AG09309 (cell line): ENCODE data around the gene C16orf87.

Experiments
- DNase-seq: peaks from one replicate; pipeline ENCODE4 v3.0.0-alpha.2; 2010; ENCODE audit warnings: low read depth
- H3K4me3 ChIP-seq: 2 replicates; pipeline ENCODE4 v1.5.1; 2011; ENCODE audit warnings: mild to moderate bottlenecking, low read depth, low read length, moderate library complexity; ENCODE audit not compliant: control insufficient read depth
- CTCF ChIP-seq: IDR thresholded peaks from 2 replicates; pipeline ENCODE4 v1.5.1; 2011; ENCODE audit warnings: mild to moderate bottlenecking, low read depth, low read length, inconsistent platforms; ENCODE audit not compliant: insufficient read depth, control insufficient read depth; ENCODE audit errors: missing control alignments

Gene C16orf87

DNA sequence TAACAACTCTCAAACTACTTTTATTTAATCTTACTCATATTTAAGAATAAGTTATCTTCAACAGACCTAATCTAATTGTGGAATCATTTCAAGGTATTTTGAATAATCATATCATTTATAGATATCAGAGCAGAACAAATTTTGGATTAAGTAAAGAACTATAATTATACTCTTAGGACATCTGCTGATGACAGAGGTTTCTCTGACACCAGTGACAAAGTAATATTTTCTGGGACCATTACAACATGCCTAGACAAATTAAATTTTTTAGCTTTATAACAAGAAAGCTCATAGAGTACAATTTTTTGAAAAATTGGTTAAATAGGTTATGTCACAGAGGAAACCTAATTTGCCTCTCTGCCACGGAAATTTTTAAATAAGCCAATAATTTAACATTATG is 30.5 kb downstream of the C16orf87 start:
- H3K4me3 ChIP-seq, result no peak overlapping the region
- TF ChIP-seq CTCF, result no peak
- DNase-seq, result no peak

- no peak overlapping the region for H3K4me3 ChIP-seq
- TF ChIP-seq CTCF, result no peak
- DNase-seq, result no peak
These were observed 33.5 kb downstream of the C16orf87 start for GRCh38 chr16:46797501-46797900.

DNA sequence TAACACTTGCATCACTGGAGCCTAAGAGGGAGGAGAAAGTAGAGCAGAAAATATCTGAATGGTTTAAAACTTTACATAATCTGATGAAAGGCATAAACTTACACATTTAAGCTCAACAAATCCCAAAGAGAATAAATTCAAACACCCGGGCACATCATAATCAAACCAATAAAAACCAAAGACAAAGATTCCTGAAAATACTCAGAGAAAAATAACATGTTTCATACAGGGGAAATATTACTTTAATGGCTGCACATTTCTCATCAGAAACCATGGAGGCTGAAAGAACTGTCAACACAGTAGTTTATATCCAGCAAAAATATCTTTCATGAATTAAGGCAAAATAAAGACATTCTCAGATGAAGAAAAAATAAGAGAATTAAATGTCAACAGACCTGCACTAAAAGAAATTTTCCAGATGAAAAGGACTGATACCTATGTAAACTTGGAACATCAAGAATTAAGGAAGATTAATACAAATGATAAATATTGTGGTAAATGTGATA is 34.2 kb downstream of the C16orf87 start:
- TF ChIP-seq CTCF, result no peak
- no peak overlapping the region for H3K4me3 ChIP-seq
- DNase-seq, result no peak

- TF ChIP-seq CTCF, result no peak
- DNase-seq, result no peak
- H3K4me3 ChIP-seq, result no peak overlapping the region
These were observed 37.1 kb downstream of the C16orf87 start for GRCh38 chr16:46793841-46794240.

DNA sequence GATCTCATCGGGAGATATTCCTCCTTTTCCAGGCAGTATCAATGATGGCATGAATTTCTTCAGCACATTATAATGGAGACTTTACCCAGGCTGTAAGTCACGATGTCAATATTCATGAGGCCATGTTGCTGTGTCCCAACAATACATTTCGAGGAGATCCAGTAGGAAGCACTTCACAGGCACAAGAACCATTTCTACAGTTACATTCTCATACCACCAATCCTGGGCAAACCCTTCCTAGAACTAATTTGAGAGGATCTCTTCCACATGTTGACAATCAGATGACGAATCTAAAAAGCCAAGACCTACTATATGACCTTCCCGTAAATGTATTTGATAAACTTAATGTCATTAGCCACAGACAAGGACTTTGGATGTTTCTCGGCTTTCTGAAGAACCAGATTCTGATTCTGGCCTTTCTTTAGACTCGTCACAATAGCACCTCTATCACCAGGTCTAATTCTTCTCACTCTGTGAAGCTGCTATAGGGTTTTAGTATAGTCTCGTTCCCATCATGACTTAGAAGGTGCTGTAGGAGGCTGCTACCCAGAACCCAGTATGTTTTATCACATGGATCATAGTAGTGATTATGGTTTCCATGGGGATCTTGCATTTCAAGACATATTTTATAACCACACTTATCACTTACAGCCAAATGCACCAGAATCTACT is 40.2 kb downstream of the C16orf87 start:
- no peak for TF ChIP-seq CTCF
- DNase-seq, result no peak
- no peak overlapping the region for H3K4me3 ChIP-seq

- no peak for TF ChIP-seq CTCF
- peak overlapping the region; percentile 43 for H3K4me3 ChIP-seq
- no peak for DNase-seq
These were observed 41.2 kb downstream of the C16orf87 start for GRCh38 chr16:46789499-46790414.
